OCI-LY3 (cell line): ENCODE data around the gene CYGB.

Source experiments
- CTCF ChIP-seq: fragments of 200-600, 300-600 bp; sonication (generic); IDR thresholded peaks from 2 replicates; pipeline ENCODE4 v1.5.1; 2014; ENCODE audit warnings: antibody characterized with exemption, low read length, low read depth
- EZH2phosphoT487 ChIP-seq: fragments of 200-600 bp; shearing (Covaris generic); IDR thresholded peaks from 2 replicates; pipeline ENCODE4 v1.6.1; 2018; ENCODE audit warnings: antibody characterized with exemption, mixed run types, low read depth

DNA sequence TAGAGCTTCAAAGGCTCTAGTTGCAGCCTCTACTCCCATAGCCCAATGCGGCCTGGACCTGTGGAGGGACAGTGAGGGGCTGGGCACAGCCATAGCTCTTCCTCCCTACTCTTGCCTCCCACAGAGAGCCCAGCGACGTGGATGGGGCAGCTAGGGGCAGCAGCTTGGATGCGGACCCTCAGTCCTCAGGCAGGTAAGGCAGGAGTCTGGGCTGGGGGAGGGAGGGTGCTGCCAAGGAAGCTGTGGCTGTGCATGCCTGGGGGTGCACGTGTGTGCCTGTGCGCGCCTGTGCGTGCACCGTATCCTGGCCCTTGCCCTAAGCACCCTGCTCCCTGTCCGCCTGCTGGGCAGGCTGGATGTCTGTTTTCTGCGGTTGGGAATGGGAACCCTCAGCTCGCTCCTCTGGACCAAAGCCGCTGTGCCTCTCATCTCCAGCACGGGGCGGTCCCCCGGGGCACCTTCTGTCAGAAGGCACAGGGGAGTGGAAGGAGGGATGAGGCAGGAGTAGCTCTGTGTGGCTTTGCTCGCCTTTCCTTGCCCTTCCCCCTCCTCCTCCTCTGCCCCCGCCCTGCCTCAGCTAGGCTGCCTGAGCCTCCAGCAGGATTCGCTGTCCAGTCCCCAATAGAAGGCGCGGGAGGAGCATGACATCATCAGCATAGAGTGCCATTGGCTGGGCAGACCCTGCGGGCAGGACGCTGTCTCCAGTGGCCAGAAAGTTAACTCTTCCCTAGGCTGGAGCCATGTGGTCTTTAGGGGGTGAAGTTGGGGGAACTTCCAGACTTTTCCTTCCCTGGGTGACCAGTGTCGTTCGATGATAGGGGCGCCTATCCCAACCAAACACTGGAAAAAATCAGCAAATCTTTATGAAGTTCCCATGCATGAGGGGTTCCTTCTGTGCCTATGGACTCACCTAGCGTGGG is 3.1 kb upstream of the CYGB start:
- TF ChIP-seq CTCF (no peak), EZH2phosphoT487 (no peak)
